Liver (tissue), 9 donors: ENCODE data around the gene SGMS1. TPM values are rescaled to one million over a fixed set of nuclear protein-coding genes. Genes with fewer than 3 reads are reported as not detected.

Experiments used
- DNase-seq: peaks from one replicate; pipeline ENCODE4 v3.0.0-alpha.2; 2017; ENCODE audit warnings: low spot score
- H3K27ac ChIP-seq, 2 donors: one replicate each; pipeline ENCODE4 v1.7.0; 2013; ENCODE audit warnings: inconsistent platforms in 2 of 2, low read length in 2 of 2, control low read depth in 1 of 2, low read depth in 1 of 2, mild to moderate bottlenecking in 1 of 2
- H3K27me3 ChIP-seq, 4 donors: one replicate each; pipeline versions ENCODE4 v1.6.1 to v1.7.0; 2013; ENCODE audit warnings: low read length in 3 of 4, inconsistent platforms in 1 of 4, mild to moderate bottlenecking in 1 of 4, moderate library complexity in 1 of 4; ENCODE audit not compliant: control insufficient read depth in 4 of 4, insufficient read depth in 4 of 4
- H3K36me3 ChIP-seq, 4 donors: one replicate each; pipeline versions ENCODE4 v1.6.1 to v1.7.0; 2013; ENCODE audit warnings: low read length in 3 of 4, mild to moderate bottlenecking in 3 of 4, low read depth in 1 of 4, moderate library complexity in 1 of 4; ENCODE audit not compliant: control insufficient read depth in 4 of 4, insufficient read depth in 3 of 4
- H3K4me1 ChIP-seq, 4 donors: one replicate each; pipeline versions ENCODE4 v1.6.1 to v1.7.0; 2013; ENCODE audit warnings: low read length in 3 of 4, mild to moderate bottlenecking in 3 of 4, moderate library complexity in 1 of 4; ENCODE audit not compliant: control insufficient read depth in 4 of 4, insufficient read depth in 4 of 4
- H3K4me3 ChIP-seq, 3 donors: one replicate each; pipeline versions ENCODE4 v1.6.1 to v1.7.0; 2013; ENCODE audit warnings: low read length in 3 of 3, control low read depth in 1 of 3, low read depth in 1 of 3, mild to moderate bottlenecking in 1 of 3
- H3K9ac ChIP-seq, 2 donors: one replicate each; pipeline ENCODE4 v1.7.0; 2013; ENCODE audit warnings: low read length in 2 of 2, mild to moderate bottlenecking in 2 of 2, moderate library complexity in 2 of 2, control low read depth in 1 of 2, low read depth in 1 of 2
- H3K9me3 ChIP-seq, 4 donors: one replicate each; pipeline versions ENCODE4 v1.6.1 to v1.7.0; 2013; ENCODE audit warnings: low read length in 3 of 4; ENCODE audit not compliant: control insufficient read depth in 4 of 4
- ATF3 ChIP-seq: IDR thresholded peaks from 2 replicates; pipeline ENCODE4 v1.6.1; 2016; ENCODE audit warnings: antibody characterized with exemption
- CTCF ChIP-seq: fragments of 150-350 bp; IDR thresholded peaks from 2 replicates; pipeline ENCODE4 v1.5.1; 2017; ENCODE audit warnings: improper control_type of control experiment, low read depth, low read length; ENCODE audit not compliant: missing input control
- EGR1 ChIP-seq, 2 donors: IDR thresholded peaks; 2 replicates each; pipeline ENCODE4 v1.6.1; 2016 to 2018; ENCODE audit warnings: antibody characterized with exemption in 2 of 2, low read depth in 2 of 2
- FOXA1 ChIP-seq: IDR thresholded peaks from 2 replicates; pipeline ENCODE4 v1.6.1; 2016; ENCODE audit warnings: antibody characterized with exemption
- GABPA ChIP-seq, 2 donors: IDR thresholded peaks in 1 of 2; conservative IDR thresholded peaks in 1 of 2; 2 replicates each; pipeline ENCODE4 v1.6.1; 2016; ENCODE audit warnings: antibody characterized with exemption in 2 of 2, mild to moderate bottlenecking in 1 of 2, moderate library complexity in 1 of 2
- HNF4A ChIP-seq, 2 donors: conservative IDR thresholded peaks; 2 replicates each; pipeline ENCODE4 v1.6.1; 2016; ENCODE audit warnings: antibody characterized with exemption in 2 of 2, mild to moderate bottlenecking in 2 of 2
- JUND ChIP-seq, 2 donors: IDR thresholded peaks; 2 replicates each; pipeline ENCODE4 v1.6.1; 2016; ENCODE audit warnings: antibody characterized with exemption in 2 of 2
- NR2F2 ChIP-seq: IDR thresholded peaks from 2 replicates; pipeline ENCODE4 v1.6.1; 2016; ENCODE audit warnings: antibody characterized with exemption
- RAD21 ChIP-seq, 2 donors: IDR thresholded peaks; 2 replicates each; pipeline ENCODE4 v1.6.1; 2016; ENCODE audit warnings: antibody characterized with exemption in 2 of 2, mild to moderate bottlenecking in 2 of 2
- REST ChIP-seq: IDR thresholded peaks from 2 replicates; pipeline ENCODE4 v1.6.1; 2016; ENCODE audit warnings: antibody characterized with exemption, mild to moderate bottlenecking
- RXRA ChIP-seq, 2 donors: IDR thresholded peaks; 2 replicates each; pipeline ENCODE4 v1.6.1; 2017 to 2018; ENCODE audit warnings: antibody characterized with exemption in 2 of 2, mild to moderate bottlenecking in 1 of 2
- SP1 ChIP-seq: IDR thresholded peaks from 2 replicates; pipeline ENCODE4 v1.6.1; 2018; ENCODE audit warnings: antibody characterized with exemption, mild to moderate bottlenecking
- TAF1 ChIP-seq: conservative IDR thresholded peaks from 2 replicates; pipeline ENCODE4 v1.6.1; 2016; ENCODE audit warnings: antibody characterized with exemption, mild to moderate bottlenecking
- YY1 ChIP-seq: IDR thresholded peaks from 2 replicates; pipeline ENCODE4 v1.6.1; 2016; ENCODE audit warnings: antibody characterized with exemption, mild to moderate bottlenecking
- WGBS: extraction: QIAGEN DNeasy Blood & Tissue Kit; methylation state at CpG from one replicate; pipeline ENCODE4 v1.1.7; 2013; 5-methylcytosine and 5-hydroxymethylcytosine counted together
- polyA plus RNA-seq, 2 donors: library from polyadenylated mRNA; stranded (reverse) in 1 of 2; unstranded in 1 of 2; fragments of 200-250 nt in 1 of 2; fragments of >200 nt in 1 of 2; fragmentation: Nextera tagmentation in 1 of 2; extraction: Ambion mirVana in 1 of 2; gene quantifications; one replicate each; pipeline versions ENCODE4 v1.2.1 to v1.2.3, GENCODE V29; 2013 to 2015
- total RNA-seq, 2 donors: library from RNA; depleted of rRNA; stranded (reverse); fragments of >200 nt; gene quantifications; one replicate each; pipeline ENCODE4 v1.2.3, GENCODE V29; 2014
- donor health status: healthy.
- donor health status: healthy.
- donor health status: healthy.
- donor health status: healthy.
- donor health status: healthy.

The SGMS1 gene
- total and polyA plus RNA-seq, 4 donors = 6.8 to 98.2 (median 21.1) TPM

GRCh38 chr10:50593523-50594376, 30.0 kb downstream of the SGMS1 start:
- H3K36me3 ChIP-seq = peaks cover 0 to 7% (median 2%) of the 10 kb centered on the region in 4 donors
- H3K9me3 ChIP-seq = no peaks in the 10 kb centered on the region
- WGBS = 71% methylated on average over 6 of the region's 6 CpGs
- H3K9ac ChIP-seq = no peak overlapping the region
- H3K4me3 ChIP-seq = no peak overlapping the region
- TF ChIP-seq RXRA (IDR thresholded peaks at IDR 0.05) (peak in 1 of 2 donors; percentile 16), REST (no peak), TAF1 (no peak), NR2F2 (no peak), EGR1 (IDR thresholded peaks at IDR 0.05; ENCODE audit: low read depth in 2 of 2) (peak in 1 of 2 donors; percentile 52), ATF3 (peak; percentile 37), GABPA (IDR thresholded peaks at IDR 0.05 in 1 of 2, conservative IDR thresholded peaks at IDR 0.05 in 1 of 2) (no peak), YY1 (no peak), HNF4A (conservative IDR thresholded peaks at IDR 0.05) (peak in 1 of 2 donors; percentile 26), FOXA1 (peak; percentile 8), JUND (IDR thresholded peaks at IDR 0.05) (peak; percentile 73 to 90), SP1 (no peak), RAD21 (IDR thresholded peaks at IDR 0.05) (no peak), CTCF (no peak)
- H3K27ac ChIP-seq = peak overlapping the region; percentile 10 to 30
- DNase-seq = no peak
- H3K27me3 ChIP-seq = no peaks in the 10 kb centered on the region
- H3K4me1 ChIP-seq = peaks cover 0 to 16% (median 3%) of the 10 kb centered on the region in 4 donors

- peaks cover 0 to 16% (median 3%) of the 10 kb centered on the region in 4 donors for H3K4me1 ChIP-seq
Measured at GRCh38 chr10:50592961-50593418, 30.8 kb downstream of the SGMS1 start.

More at GRCh38 chr10:50592961-50593418, 30.8 kb downstream of the SGMS1 start:
- Histone ChIP-seq H3K27ac (no peak overlapping the region), H3K27me3 (no peaks in the 10 kb centered on the region), H3K4me3 (no peak overlapping the region), H3K9me3 (no peaks in the 10 kb centered on the region), H3K36me3 (peaks cover 0 to 7% (median 2%) of the 10 kb centered on the region in 4 donors), H3K9ac (no peak overlapping the region)
- WGBS = 94% methylated on average over 7 of the region's 7 CpGs
- no peak for TF ChIP-seq EGR1 (IDR thresholded peaks at IDR 0.05; ENCODE audit: low read depth in 2 of 2)
- DNase-seq = peak; percentile 66
